ENCODE data around the gene TGFBR3. TPM values are rescaled to one million over a fixed set of nuclear protein-coding genes. Genes with fewer than 3 reads are reported as not detected.

TGFBR3 gene
- total and polyA plus RNA-seq, 2 of the 13 experiments (the other 11 are each of a cell fraction or from before 2014, with no cell fraction given), result 76.5 to 195 TPM

DNA sequence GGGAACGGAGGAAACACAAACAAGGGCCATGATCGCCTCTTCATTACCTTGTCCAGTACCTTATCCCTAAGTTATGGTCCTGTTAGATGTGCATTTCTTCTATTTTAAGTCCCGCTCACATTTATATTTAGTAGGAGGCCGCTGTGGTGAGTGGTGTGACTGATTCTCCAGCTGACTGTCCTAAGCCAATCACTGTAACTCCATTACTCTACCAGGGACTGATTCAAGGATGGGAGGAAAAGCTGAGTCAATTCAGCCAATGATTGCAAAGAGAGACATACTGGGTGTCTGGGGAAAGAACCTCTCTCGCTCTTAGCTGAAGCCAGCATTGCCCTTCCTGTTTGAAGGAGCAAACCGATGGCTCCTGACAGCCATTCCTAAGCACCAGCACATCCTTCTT lies 59.7 kb downstream of the TGFBR3 start (continued):
- TF ChIP-seq STAG1 (CRISPR knock-in tag; IDR thresholded peaks at IDR 0.05), result no peak
- no peak for TF ChIP-seq RNF2 (conservative IDR thresholded peaks at IDR 0.05; ENCODE audit: low read depth)
- TF ChIP-seq ISL2 (CRISPR knock-in tag; IDR thresholded peaks at IDR 0.05), result no peak
- TF ChIP-seq ZNF839 (CRISPR knock-in tag; IDR thresholded peaks at IDR 0.05; ENCODE audit: borderline replicate concordance), result no peak

DNA sequence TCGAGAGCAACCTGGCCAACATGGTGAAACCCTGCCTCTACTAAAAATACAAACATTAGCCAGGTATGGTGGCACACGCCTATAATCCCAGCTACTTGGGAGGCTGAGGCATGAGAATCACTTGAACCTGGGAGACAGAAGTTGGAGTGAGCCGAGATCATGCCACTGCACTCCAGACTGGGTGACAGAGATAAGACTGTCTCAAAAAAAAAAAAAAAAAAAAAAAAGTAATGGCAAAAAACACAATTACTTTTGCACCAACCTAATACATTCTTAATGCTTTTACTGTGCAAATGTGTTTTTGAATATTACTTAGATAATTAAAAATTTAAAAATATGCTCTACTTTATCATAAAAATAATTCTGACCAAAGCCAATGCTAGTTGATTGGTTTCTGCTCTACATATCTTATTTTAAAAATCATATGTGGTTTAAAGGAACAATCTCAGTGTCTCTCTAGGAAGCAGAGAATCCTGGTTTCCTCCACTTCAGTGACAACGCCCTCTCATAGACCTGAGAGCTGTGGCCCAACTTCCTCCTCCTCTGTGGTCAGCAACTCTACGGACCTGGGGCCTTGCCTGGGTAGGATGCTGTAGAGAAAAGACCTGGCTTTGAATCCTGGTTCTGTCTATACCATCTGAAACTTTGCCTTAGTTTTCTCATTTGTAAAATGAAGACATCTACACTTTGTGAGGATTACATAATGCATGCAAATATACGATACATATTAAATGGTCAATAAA lies 64.7 kb downstream of the TGFBR3 start:
- peaks cover 1 to 9% of the 10 kb centered on the region in 2 experiments; a peak in 3 of 5 replicates for H3K36me3 ChIP-seq (replicated peaks in 1 of 2; ENCODE audit: control insufficient read depth in 1 of 2, insufficient read depth in 2 of 2, low read length in 2 of 2)
- no peak overlapping the region for H3K27ac ChIP-seq (ENCODE audit: extremely low read length, insufficient read depth, low read length)
- intact Hi-C loops (cut with micrococcal nuclease; ENCODE audit: unreplicated experiment) (no loop called here), in situ Hi-C loops (cut with HindIII; ENCODE audit: extremely low pct_ligation_motif_present, low pct_unique_long_range_greater_than_20kb) (no loop called here)
- H2AFZ ChIP-seq (ENCODE audit: low read length), result no peak overlapping the region
- no TSS peak for BruUV-seq (replicated peaks)
- no peaks in the 10 kb centered on the region for H4K20me1 ChIP-seq (ENCODE audit: insufficient read depth, low read length)
- H3K9me3 ChIP-seq (ENCODE audit: low read length), result no peaks in the 10 kb centered on the region
- no peak overlapping the region for H3K4me2 ChIP-seq (ENCODE audit: low read depth, low read length)
- H3K9ac ChIP-seq (ENCODE audit: insufficient read depth, low read depth, low read length), result no peak overlapping the region
- WGBS (ENCODE audit: low lambda C conversion rate), result 96% methylated on average over 6 of the region's 6 CpGs
- peaks cover 97% of the 10 kb centered on the region for H3K79me2 ChIP-seq (ENCODE audit: insufficient read depth, low read length)
- no peaks in the 10 kb centered on the region for H3K27me3 ChIP-seq (ENCODE audit: control insufficient read depth in 1 of 2, insufficient read depth in 2 of 2, low read length in 2 of 2)
- no peak overlapping the region for H3K4me3 ChIP-seq (replicated peaks in 1 of 3; ENCODE audit: insufficient read depth in 1 of 3, low read depth in 2 of 3, low read length in 3 of 3)
- FAIRE-seq, result no peak
- no peak for ATAC-seq
- ChIA-PET POLR2A (interaction anchor here (1.3 kb wide), 1 partner anchor 63 kb away, joined by 3 read pairs; no protein-coding TSS in a partner anchor), CTCF (ENCODE audit: low intra/inter-chr PET ratio, low total read pairs) (no interaction called here)
- no peak for DNase-seq (ENCODE audit: low spot score)
- TF ChIP-seq RBM22 (optimal IDR thresholded peaks at IDR 0.05; ENCODE audit: low read length) (peak; percentile 55), ZNF790 (CRISPR knock-in tag; IDR thresholded peaks at IDR 0.05; ENCODE audit: borderline replicate concordance) (no peak)
- peaks cover 97% of the 10 kb centered on the region for H3K4me1 ChIP-seq (ENCODE audit: insufficient read depth, low read length)
